Activated CD8-positive, alpha-beta memory T cell treated with anti-CD3 and anti-CD28 coated beads for 36 hours (primary cell): Measurements from ENCODE around the gene TYROBP. TPM values are rescaled to one million over a fixed set of nuclear protein-coding genes. Genes with fewer than 3 reads are reported as not detected.
"Not testable (repeated sequence)": the region's sequence is repeated elsewhere in the genome, so short reads cannot be mapped to it uniquely, and the experiment has no call there.

ENCODE experiments used
- CTCF ChIA-PET: fragments of 350-600 bp; sonication (Branson Sonifier 250); formaldehyde crosslinking; loops from one replicate; lab custom pipeline; 2021; ENCODE audit warnings: antibody characterized with exemption; lab: Charles Lee
- POLR2A ChIA-PET: fragments of 350-600 bp; sonication (Branson Sonifier 250); formaldehyde crosslinking; loops from one replicate; lab custom pipeline; 2021; ENCODE audit warnings: antibody characterized with exemption; lab: Charles Lee
- total RNA-seq, 2 experiments: library from RNA; stranded (reverse); gene quantifications; one replicate each; pipeline ENCODE4 v1.2.3, GENCODE V29; 2021

TYROBP gene
- total RNA-seq, 2 experiments from 2014 or later = not detected

GRCh38 chr19:35935911-35936737 is 28.0 kb upstream of the TYROBP start, which contains the start of gene LRFN3:
Gene LRFN3, plus strand, starts transcription at chr19:35936374. Its CDS starts 3,052 bp downstream, at chr19:35939426.
- ChIA-PET POLR2A (no interaction called here), CTCF (no interaction called here)

- POLR2A ChIA-PET = no interaction called here
Measured at GRCh38 chr19:35932291-35932936, 24.3 kb upstream of the TYROBP start.

GRCh38 chr19:35931874-35932202 is 23.7 kb upstream of the TYROBP start:
- POLR2A ChIA-PET = interaction anchor here (1.0 kb wide), 1 partner anchor 46 kb away, joined by 3 read pairs; no protein-coding TSS in a partner anchor

More at GRCh38 chr19:35932291-35932936, 24.3 kb upstream of the TYROBP start:
- CTCF ChIA-PET = interaction anchor here (0.7 to 1.7 kb wide), 7 partner anchors 27 to 192 kb away, joined by 3 to 12 read pairs (median 3); partner anchors contain the start of gene APLP1

GRCh38 chr19:35931161-35931873 is 23.2 kb upstream of the TYROBP start:
- POLR2A ChIA-PET = interaction anchor here (1.0 kb wide), 1 partner anchor 46 kb away, joined by 3 read pairs; no protein-coding TSS in a partner anchor
- CTCF ChIA-PET = interaction anchor here (0.6 to 1.9 kb wide), 17 partner anchors 14 to 191 kb away, joined by 3 to 19 read pairs (median 4); partner anchors contain the start of genes LIN37 and NFKBID

More at GRCh38 chr19:35931874-35932202, 23.7 kb upstream of the TYROBP start:
- CTCF ChIA-PET = interaction anchor here (0.7 to 1.7 kb wide), 9 partner anchors 26 to 191 kb away, joined by 3 to 12 read pairs (median 4); partner anchors contain the start of gene NFKBID

GRCh38 chr19:35929876-35930275 is 21.8 kb upstream of the TYROBP start:
- ChIA-PET CTCF (interaction anchor here (1.9 kb wide), 1 partner anchor 48 kb away, joined by 19 read pairs; no protein-coding TSS in a partner anchor), POLR2A (interaction anchor here (0.6 to 0.7 kb wide), 2 partner anchors 25 to 40 kb away, joined by 3 to 4 read pairs; no protein-coding TSS in a partner anchor)

- CTCF ChIA-PET = interaction anchor here (0.7 kb wide), 1 partner anchor 45 kb away, joined by 3 read pairs; no protein-coding TSS in a partner anchor
- POLR2A ChIA-PET = no interaction called here
Measured at GRCh38 chr19:35928507-35928906, 20.4 kb upstream of the TYROBP start.

GRCh38 chr19:35925501-35925900 is 17.4 kb upstream of the TYROBP start:
- ChIA-PET POLR2A (no interaction called here), CTCF (no interaction called here)

- ChIA-PET POLR2A (no interaction called here), CTCF (interaction anchor here (0.7 kb wide), 1 partner anchor 8 kb away, joined by 3 read pairs; no protein-coding TSS in a partner anchor)
Measured at GRCh38 chr19:35921012-35921411, 12.9 kb upstream of the TYROBP start.

GRCh38 chr19:35919306-35919705 is 11.2 kb upstream of the TYROBP start:
- ChIA-PET CTCF (interaction anchor here (0.7 kb wide), 1 partner anchor 36 kb away, joined by 4 read pairs; no protein-coding TSS in a partner anchor), POLR2A (no interaction called here)

- POLR2A ChIA-PET = no interaction called here
Measured at GRCh38 chr19:35915443-35915842, 7.3 kb upstream of the TYROBP start.

GRCh38 chr19:35913589-35913988 is 5.5 kb upstream of the TYROBP start:
- POLR2A ChIA-PET = no interaction called here
- CTCF ChIA-PET = interaction anchor here (1.3 kb wide), 1 partner anchor 10 kb away, joined by 4 read pairs; no protein-coding TSS in a partner anchor

More at GRCh38 chr19:35915443-35915842, 7.3 kb upstream of the TYROBP start:
- CTCF ChIA-PET = interaction anchor here (0.7 to 1.6 kb wide), 3 partner anchors 16 to 85 kb away, joined by 3 to 4 read pairs (median 3); no protein-coding TSS in a partner anchor

- POLR2A ChIA-PET = interaction anchor here (0.6 kb wide), 1 partner anchor 222 kb away, joined by 5 read pairs; no protein-coding TSS in a partner anchor
Measured at GRCh38 chr19:35911790-35912189, 3.7 kb upstream of the TYROBP start.

GRCh38 chr19:35911173-35911572 is 3.1 kb upstream of the TYROBP start:
- ChIA-PET POLR2A (no interaction called here), CTCF (no interaction called here)

More at GRCh38 chr19:35911790-35912189, 3.7 kb upstream of the TYROBP start:
- CTCF ChIA-PET = interaction anchor here (1.3 kb wide), 1 partner anchor 9 kb away, joined by 5 read pairs; no protein-coding TSS in a partner anchor

GRCh38 chr19:35910355-35910754 is 2.3 kb upstream of the TYROBP start:
- CTCF ChIA-PET = not testable (repeated sequence)

GRCh38 chr19:35909684-35910035 is 1.6 kb upstream of the TYROBP start:
- CTCF ChIA-PET = no interaction called here
- POLR2A ChIA-PET = no interaction called here

More at GRCh38 chr19:35910355-35910754, 2.3 kb upstream of the TYROBP start:
- POLR2A ChIA-PET = not testable (repeated sequence)

- ChIA-PET CTCF (no interaction called here), POLR2A (interaction anchor here (0.7 kb wide), 1 partner anchor 30 kb away, joined by 3 read pairs; no protein-coding TSS in a partner anchor)
Measured at GRCh38 chr19:35908973-35909683, 1.0 kb upstream of the TYROBP start.

- ChIA-PET CTCF (no interaction called here), POLR2A (no interaction called here)
Measured at GRCh38 chr19:35907377-35907745, 734 bp downstream of the TYROBP start.
